GM23338 (cell line): ENCODE results near the gene SPHK1. TPM values are rescaled to one million over a fixed set of nuclear protein-coding genes. Genes with fewer than 3 reads are reported as not detected.

ENCODE experiments used
- ATAC-seq: fragments of 200-7000 bp; cut with Tn5 transposase; 3 replicates; pipeline ENCODE4 v1.9.1; 2020
- DNase-seq: peaks from one replicate; pipeline ENCODE4 v3.0.0-alpha.2; 2015; ENCODE audit warnings: low spot score
- H2AFZ ChIP-seq: fragments of 200-600 bp; sonication (generic); 2 replicates; pipeline ENCODE4 v1.8.0; 2016; ENCODE audit warnings: antibody characterized with exemption, mild to moderate bottlenecking, moderate library complexity
- H3F3A ChIP-seq: fragments of 200-600 bp; sonication (generic); replicated peaks from 2 replicates; pipeline ENCODE4 v1.8.0; 2017; ENCODE audit warnings: antibody characterized with exemption, mixed run types, low read depth
- H3K27ac ChIP-seq: fragments of 200-600 bp; sonication (generic); 2 replicates; pipeline ENCODE4 v1.6.1; 2016; ENCODE audit warnings: low read depth
- H3K27me3 ChIP-seq: fragments of 200-600 bp; sonication (generic); 2 replicates; pipeline ENCODE4 v1.8.0; 2016; ENCODE audit warnings: mild to moderate bottlenecking, mixed run types, moderate library complexity; ENCODE audit not compliant: insufficient read depth
- H3K36me3 ChIP-seq: fragments of 200-600 bp; sonication (generic); 2 replicates; pipeline ENCODE4 v1.8.0; 2016; ENCODE audit warnings: mild to moderate bottlenecking; ENCODE audit not compliant: insufficient read depth
- H3K4me1 ChIP-seq: fragments of 200-600 bp; sonication (generic); 2 replicates; pipeline ENCODE4 v1.8.0; 2016; ENCODE audit warnings: mild to moderate bottlenecking, moderate library complexity; ENCODE audit not compliant: insufficient read depth
- H3K4me2 ChIP-seq: fragments of 200-600 bp; sonication (generic); 2 replicates; pipeline ENCODE4 v1.7.1; 2017; ENCODE audit warnings: mixed run types
- H3K4me3 ChIP-seq: fragments of 200-600 bp; sonication (generic); 2 replicates; pipeline ENCODE4 v1.6.1; 2016; ENCODE audit warnings: mixed run types
- H3K79me2 ChIP-seq: fragments of 200-600 bp; sonication (generic); replicated peaks from 2 replicates; pipeline ENCODE4 v1.8.0; 2017; ENCODE audit warnings: mild to moderate bottlenecking; ENCODE audit not compliant: insufficient read depth
- H3K9me2 ChIP-seq: fragments of 200-600 bp; sonication (generic); 2 replicates; pipeline ENCODE4 v1.8.0; 2017; ENCODE audit not compliant: insufficient read depth
- H4K20me1 ChIP-seq: fragments of 200-600 bp; sonication (generic); replicated peaks from 2 replicates; pipeline ENCODE4 v1.8.0; 2017; ENCODE audit warnings: mild to moderate bottlenecking; ENCODE audit not compliant: insufficient read depth
- H3K27ac Mint-ChIP-seq: 2 replicates; pipeline ENCODE4 v1.8.0; 2020; ENCODE audit warnings: inconsistent platforms, mild to moderate bottlenecking, moderate library complexity, mixed read lengths
- H3K27me3 Mint-ChIP-seq: 3 replicates; pipeline ENCODE4 v1.8.0; 2022; ENCODE audit warnings: low read depth, mild to moderate bottlenecking, moderate library complexity, mixed read lengths, inconsistent platforms; ENCODE audit not compliant: insufficient read depth, poor library complexity
- H3K36me3 Mint-ChIP-seq: 3 replicates; pipeline ENCODE4 v1.8.0; 2021; ENCODE audit warnings: low read depth, mild to moderate bottlenecking, inconsistent platforms, moderate library complexity, mixed read lengths
- H3K4me1 Mint-ChIP-seq: 3 replicates; pipeline ENCODE4 v1.8.0; 2020; ENCODE audit warnings: mild to moderate bottlenecking, inconsistent platforms, mixed read lengths
- H3K4me3 Mint-ChIP-seq: 3 replicates; pipeline ENCODE4 v1.8.0; 2021; ENCODE audit warnings: moderate library complexity, mild to moderate bottlenecking, inconsistent platforms, mixed read lengths
- H3K9me3 Mint-ChIP-seq: 3 replicates; pipeline ENCODE4 v1.8.0; 2020; ENCODE audit warnings: moderate library complexity, mild to moderate bottlenecking, inconsistent platforms, mixed read lengths
- CREB1 ChIP-seq: fragments of 250-450 bp; sonication (Bioruptor Pico); IDR thresholded peaks from 2 replicates; pipeline ENCODE4 v1.5.0; 2020; ENCODE audit warnings: low read depth, mild to moderate bottlenecking, moderate library complexity
- CTCF ChIP-seq, 2 experiments: fragments of 200-600 bp in 1 of 2; sonication (generic) in 1 of 2; conservative IDR thresholded peaks; 2 replicates each; pipeline versions ENCODE4 v1.5.1 to v1.6.1; 2016 to 2017; ENCODE audit warnings: antibody characterized with exemption in 2 of 2, low read depth in 2 of 2, mild to moderate bottlenecking in 2 of 2, moderate library complexity in 1 of 2
- EZH2 ChIP-seq: fragments of 200-600 bp; sonication (generic); IDR thresholded peaks from one replicate; pipeline ENCODE4 v1.8.0; 2017; ENCODE audit warnings: antibody characterized with exemption, mild to moderate bottlenecking, low read depth; ENCODE audit not compliant: unreplicated experiment
- EZH2phosphoT487 ChIP-seq: fragments of 200-600 bp; sonication (generic); IDR thresholded peaks from one replicate; pipeline ENCODE4 v1.8.1; 2018; ENCODE audit warnings: antibody characterized with exemption; ENCODE audit not compliant: unreplicated experiment
- JUNB ChIP-seq: IDR thresholded peaks from one replicate; pipeline ENCODE4 v1.6.1; 2016; ENCODE audit warnings: antibody characterized with exemption; ENCODE audit not compliant: unreplicated experiment
- NANOG ChIP-seq: IDR thresholded peaks from 2 replicates; pipeline ENCODE4 v1.6.1; 2016; ENCODE audit warnings: antibody characterized with exemption, borderline replicate concordance
- POLR2AphosphoS5 ChIP-seq: IDR thresholded peaks from 2 replicates; pipeline ENCODE4 v1.6.1; 2016; ENCODE audit warnings: antibody characterized with exemption, low read depth
- STAT1 ChIP-seq: IDR thresholded peaks from one replicate; pipeline ENCODE4 v1.6.1; 2016; ENCODE audit warnings: antibody characterized with exemption; ENCODE audit not compliant: unreplicated experiment
- ZNF114 ChIP-seq: fragments of 250-450 bp; sonication (Bioruptor Pico); IDR thresholded peaks from 2 replicates; pipeline ENCODE4 v1.5.0; 2020; ENCODE audit warnings: mild to moderate bottlenecking, moderate library complexity
- ZNF331 ChIP-seq: fragments of 250-450 bp; sonication (Bioruptor Pico); IDR thresholded peaks from 2 replicates; pipeline ENCODE4 v1.5.0; 2020; ENCODE audit warnings: low read depth, mild to moderate bottlenecking, moderate library complexity
- ZNF462 ChIP-seq: fragments of 250-450 bp; sonication (Bioruptor Pico); IDR thresholded peaks from 2 replicates; pipeline ENCODE4 v1.5.0; 2020; ENCODE audit warnings: mild to moderate bottlenecking, moderate library complexity
- polyA plus RNA-seq: library from polyadenylated mRNA; unstranded; fragments of >200 nt; fragmentation: Nextera tagmentation; extraction: Ambion mirVana; gene quantifications from 2 replicates; pipeline ENCODE4 v1.2.1, GENCODE V29; 2016
- total RNA-seq: library from RNA; depleted of rRNA; stranded (reverse); fragments of >200 nt; shearing (Covaris generic); gene quantifications from 2 replicates; pipeline ENCODE4 v1.2.3, GENCODE V29; 2014
- TF ChIP-seq, protein P1 (sequence below): IDR thresholded peaks from 2 replicates; pipeline ENCODE4 v1.6.1; 2016; ENCODE audit warnings: antibody characterized with exemption
- TF ChIP-seq, protein P2 (sequence below): IDR thresholded peaks from one replicate; pipeline ENCODE4 v1.6.1; 2018; ENCODE audit warnings: antibody characterized with exemption; ENCODE audit not compliant: unreplicated experiment

Gene SPHK1
- total and polyA plus RNA-seq, 2 experiments from 2014 or later, result 1.3 to 3.2 TPM

DNA sequence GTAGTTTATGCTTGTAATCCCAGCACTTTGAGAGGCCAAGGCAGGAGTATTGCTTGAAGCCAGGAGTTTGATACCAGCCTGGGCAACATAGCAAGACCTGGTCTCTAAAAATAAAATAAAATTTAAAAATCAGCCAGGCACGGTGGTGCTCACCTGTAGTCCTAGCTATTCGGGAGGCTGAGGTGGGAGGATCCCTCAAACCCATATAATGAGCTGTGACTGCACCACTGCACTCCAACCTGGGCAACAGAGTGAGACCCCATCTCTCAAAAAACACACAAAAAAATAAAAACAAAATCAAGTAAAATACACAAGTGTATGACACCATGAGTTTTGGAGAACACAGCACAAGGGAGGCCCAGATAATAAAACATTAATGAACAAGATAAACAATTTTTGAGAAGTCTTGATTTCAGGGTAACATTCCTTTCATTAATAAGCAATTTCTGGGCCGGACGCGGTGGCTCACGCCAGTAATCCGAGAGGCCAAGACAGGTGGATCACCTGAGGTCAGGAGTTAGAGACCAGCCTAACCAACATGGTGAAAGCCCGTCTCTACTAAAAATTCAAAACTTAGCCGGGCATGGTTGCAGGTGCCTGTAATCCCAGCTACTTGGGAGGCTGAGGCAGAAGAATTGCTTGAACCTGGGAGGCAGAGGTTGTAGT lies 48.6 kb upstream of the SPHK1 start:
- ATAC-seq, result no peak
- H3K36me3 ChIP-seq, result no peaks in the 10 kb centered on the region
- H2AFZ ChIP-seq, result no peak overlapping the region
- no peak overlapping the region for H3K4me2 ChIP-seq
- DNase-seq, result no peak
- H3K27me3 ChIP-seq, result no peaks in the 10 kb centered on the region
- no peaks in the 10 kb centered on the region; the same call in 1 of the 2 replicates for H4K20me1 ChIP-seq
- Mint-ChIP-seq H3K36me3 (peaks cover 1% of the 10 kb centered on the region; the same call in 2 of the 3 replicates), H3K9me3 (no peaks in the 10 kb centered on the region), H3K4me1 (no peaks in the 10 kb centered on the region), H3K27me3 (no peaks in the 10 kb centered on the region), H3K27ac (no peak overlapping the region), H3K4me3 (no peak overlapping the region)
- H3K4me1 ChIP-seq, result no peaks in the 10 kb centered on the region
- H3K79me2 ChIP-seq, result peaks cover 43% of the 10 kb centered on the region; the same call in 1 of the 2 replicates
- no peaks in the 10 kb centered on the region for H3K9me2 ChIP-seq
- no peak overlapping the region for H3K27ac ChIP-seq
- no peaks in the 10 kb centered on the region for H3F3A ChIP-seq
- TF ChIP-seq ZNF114 (CRISPR knock-in tag) (no peak), ZNF331 (CRISPR knock-in tag) (no peak), CTCF (conservative IDR thresholded peaks at IDR 0.05; ENCODE audit: low read depth in 2 of 2) (no peak), EZH2 (no peak), STAT1 (no peak), ZNF462 (no peak), CREB1 (CRISPR knock-in tag) (no peak), POLR2AphosphoS5 (no peak), EZH2phosphoT487 (no peak), JUNB (no peak), NANOG (no peak)
- TF ChIP-seq, protein P1, sequence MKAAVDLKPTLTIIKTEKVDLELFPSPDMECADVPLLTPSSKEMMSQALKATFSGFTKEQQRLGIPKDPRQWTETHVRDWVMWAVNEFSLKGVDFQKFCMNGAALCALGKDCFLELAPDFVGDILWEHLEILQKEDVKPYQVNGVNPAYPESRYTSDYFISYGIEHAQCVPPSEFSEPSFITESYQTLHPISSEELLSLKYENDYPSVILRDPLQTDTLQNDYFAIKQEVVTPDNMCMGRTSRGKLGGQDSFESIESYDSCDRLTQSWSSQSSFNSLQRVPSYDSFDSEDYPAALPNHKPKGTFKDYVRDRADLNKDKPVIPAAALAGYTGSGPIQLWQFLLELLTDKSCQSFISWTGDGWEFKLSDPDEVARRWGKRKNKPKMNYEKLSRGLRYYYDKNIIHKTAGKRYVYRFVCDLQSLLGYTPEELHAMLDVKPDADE, result no peak
- TF ChIP-seq, protein P2, sequence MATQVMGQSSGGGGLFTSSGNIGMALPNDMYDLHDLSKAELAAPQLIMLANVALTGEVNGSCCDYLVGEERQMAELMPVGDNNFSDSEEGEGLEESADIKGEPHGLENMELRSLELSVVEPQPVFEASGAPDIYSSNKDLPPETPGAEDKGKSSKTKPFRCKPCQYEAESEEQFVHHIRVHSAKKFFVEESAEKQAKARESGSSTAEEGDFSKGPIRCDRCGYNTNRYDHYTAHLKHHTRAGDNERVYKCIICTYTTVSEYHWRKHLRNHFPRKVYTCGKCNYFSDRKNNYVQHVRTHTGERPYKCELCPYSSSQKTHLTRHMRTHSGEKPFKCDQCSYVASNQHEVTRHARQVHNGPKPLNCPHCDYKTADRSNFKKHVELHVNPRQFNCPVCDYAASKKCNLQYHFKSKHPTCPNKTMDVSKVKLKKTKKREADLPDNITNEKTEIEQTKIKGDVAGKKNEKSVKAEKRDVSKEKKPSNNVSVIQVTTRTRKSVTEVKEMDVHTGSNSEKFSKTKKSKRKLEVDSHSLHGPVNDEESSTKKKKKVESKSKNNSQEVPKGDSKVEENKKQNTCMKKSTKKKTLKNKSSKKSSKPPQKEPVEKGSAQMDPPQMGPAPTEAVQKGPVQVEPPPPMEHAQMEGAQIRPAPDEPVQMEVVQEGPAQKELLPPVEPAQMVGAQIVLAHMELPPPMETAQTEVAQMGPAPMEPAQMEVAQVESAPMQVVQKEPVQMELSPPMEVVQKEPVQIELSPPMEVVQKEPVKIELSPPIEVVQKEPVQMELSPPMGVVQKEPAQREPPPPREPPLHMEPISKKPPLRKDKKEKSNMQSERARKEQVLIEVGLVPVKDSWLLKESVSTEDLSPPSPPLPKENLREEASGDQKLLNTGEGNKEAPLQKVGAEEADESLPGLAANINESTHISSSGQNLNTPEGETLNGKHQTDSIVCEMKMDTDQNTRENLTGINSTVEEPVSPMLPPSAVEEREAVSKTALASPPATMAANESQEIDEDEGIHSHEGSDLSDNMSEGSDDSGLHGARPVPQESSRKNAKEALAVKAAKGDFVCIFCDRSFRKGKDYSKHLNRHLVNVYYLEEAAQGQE, result no peak
- H3K4me3 ChIP-seq, result no peak overlapping the region
